GM18858 (cell line): Measurements from ENCODE around the gene OR9Q1.
"Not testable (repeated sequence)": the region's sequence is repeated elsewhere in the genome, so short reads cannot be mapped to it uniquely, and the experiment has no call there.

Source experiments
- ATAC-seq: cut with Tn5 transposase; IDR thresholded peaks from one replicate; pipeline ENCODE4 v1.9.1; 2021; ENCODE audit not compliant: unreplicated experiment

Gene OR9Q1

GRCh38 chr11:58125469-58125868 is 101.8 kb downstream of the OR9Q1 start, which contains the start of gene OR9I1:
OR9I1 (minus strand) TSS chr11:58125530; CDS start chr11:58119444, 6,086 bp downstream.
- ATAC-seq = no peak

- no peak for ATAC-seq
Observed at GRCh38 chr11:58127350-58127749, 103.7 kb downstream of the OR9Q1 start.

- no peak for ATAC-seq
Observed at GRCh38 chr11:58133309-58134076, 109.8 kb downstream of the OR9Q1 start.

DNA sequence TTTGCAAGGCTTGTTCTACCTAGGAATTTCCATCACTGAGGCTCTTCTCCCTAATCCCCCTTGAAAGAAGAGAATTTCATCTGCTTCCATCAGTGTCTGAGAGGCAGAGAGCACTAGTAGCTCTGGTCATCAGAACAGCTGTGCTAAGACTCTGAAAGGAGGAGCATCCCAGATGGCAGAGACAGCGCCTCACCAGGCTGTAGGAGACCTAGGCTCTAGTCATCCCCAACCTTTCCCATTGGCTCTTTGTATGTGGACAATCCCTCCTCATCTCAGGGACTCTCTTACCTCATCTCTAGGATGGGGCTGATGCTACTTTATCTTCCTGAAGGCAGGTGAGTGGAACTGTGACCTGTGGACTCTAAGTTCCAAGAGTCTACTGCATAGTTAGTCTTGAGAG is 110.5 kb downstream of the OR9Q1 start:
- no peak for ATAC-seq

GRCh38 chr11:58135171-58135570 is 111.5 kb downstream of the OR9Q1 start:
- no peak for ATAC-seq

- no peak for ATAC-seq
Observed at GRCh38 chr11:58142761-58143160, 119.1 kb downstream of the OR9Q1 start.

- ATAC-seq = no peak
Observed at GRCh38 chr11:58152781-58153180, 129.1 kb downstream of the OR9Q1 start.

- ATAC-seq = no peak
Observed at GRCh38 chr11:58164389-58164788, 140.7 kb downstream of the OR9Q1 start.

GRCh38 chr11:58164990-58165389 is 141.3 kb downstream of the OR9Q1 start:
- no peak for ATAC-seq

DNA sequence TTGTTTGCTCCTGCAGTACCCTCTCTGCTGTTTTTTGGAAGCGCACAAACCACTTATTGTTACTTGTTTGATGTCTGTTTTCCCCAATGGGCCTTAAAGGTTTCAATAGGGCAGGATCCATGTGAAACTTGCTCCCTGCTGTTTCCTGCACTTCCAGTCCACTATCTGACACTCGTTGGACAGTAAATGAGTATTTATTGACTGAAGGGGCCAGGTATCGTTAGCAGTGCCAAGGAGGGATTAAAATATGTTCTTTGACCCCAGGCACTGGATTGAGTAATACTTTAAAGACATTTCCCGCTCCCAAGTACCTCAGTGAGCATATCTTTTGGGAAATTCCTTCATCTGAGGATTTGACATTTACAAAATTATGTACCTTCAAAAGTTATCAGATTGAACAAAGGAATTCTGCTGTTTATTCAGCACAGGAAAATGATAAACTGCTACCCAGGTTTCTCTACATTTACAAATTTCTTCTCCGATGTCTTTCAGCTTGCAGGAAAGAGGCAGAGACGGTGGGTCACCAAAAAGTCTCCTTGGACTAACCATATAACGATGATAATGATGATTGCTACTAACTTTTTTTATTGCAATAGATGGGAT is 141.9 kb downstream of the OR9Q1 start:
- no peak for ATAC-seq

DNA sequence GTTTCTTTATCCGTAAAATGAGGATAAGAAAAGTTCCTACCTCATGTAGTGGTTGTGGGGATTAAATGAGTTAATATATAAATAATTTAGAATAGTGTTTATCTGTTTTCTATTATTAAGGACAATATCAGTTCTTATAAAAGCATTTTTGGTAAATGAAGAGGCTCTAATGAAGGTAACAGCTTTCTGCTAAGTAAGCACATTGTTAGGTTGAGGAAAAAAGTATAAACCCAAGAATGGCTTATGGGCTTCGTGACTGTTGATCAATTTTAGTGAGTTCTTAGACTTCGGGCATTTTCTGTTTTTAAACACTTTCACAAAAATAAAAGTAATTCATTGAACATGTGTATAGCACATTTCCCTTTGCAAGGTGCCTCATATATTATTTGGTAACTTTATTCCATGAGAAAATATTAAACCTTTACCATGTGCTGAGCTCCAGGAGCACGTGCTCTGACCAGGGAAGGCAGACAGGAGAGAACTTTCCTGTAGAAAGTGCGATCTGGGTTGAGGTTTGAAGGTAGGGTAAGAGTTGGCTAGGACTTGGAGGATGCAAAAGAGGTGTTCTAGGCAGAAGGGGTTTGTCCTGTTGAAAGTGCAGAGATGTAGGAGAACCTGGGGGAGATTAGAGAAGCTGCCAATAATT is 153.9 kb downstream of the OR9Q1 start:
- ATAC-seq = no peak

GRCh38 chr11:58178444-58178843 is 154.8 kb downstream of the OR9Q1 start:
- ATAC-seq = no peak

DNA sequence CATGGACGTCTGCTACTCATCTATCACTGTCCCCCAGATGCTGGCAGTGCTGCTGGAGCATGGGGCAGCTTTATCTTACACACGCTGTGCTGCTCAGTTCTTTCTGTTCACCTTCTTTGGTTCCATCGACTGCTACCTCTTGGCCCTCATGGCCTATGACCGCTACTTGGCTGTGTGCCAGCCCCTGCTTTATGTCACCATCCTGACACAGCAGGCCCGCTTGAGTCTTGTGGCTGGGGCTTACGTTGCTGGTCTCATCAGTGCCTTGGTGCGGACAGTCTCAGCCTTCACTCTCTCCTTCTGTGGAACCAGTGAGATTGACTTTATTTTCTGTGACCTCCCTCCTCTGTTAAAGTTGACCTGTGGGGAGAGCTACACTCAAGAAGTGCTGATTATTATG is 156.0 kb downstream of the OR9Q1 start:
- ATAC-seq = no peak

- no peak for ATAC-seq
Observed at GRCh38 chr11:58186938-58187337, 163.3 kb downstream of the OR9Q1 start.

DNA sequence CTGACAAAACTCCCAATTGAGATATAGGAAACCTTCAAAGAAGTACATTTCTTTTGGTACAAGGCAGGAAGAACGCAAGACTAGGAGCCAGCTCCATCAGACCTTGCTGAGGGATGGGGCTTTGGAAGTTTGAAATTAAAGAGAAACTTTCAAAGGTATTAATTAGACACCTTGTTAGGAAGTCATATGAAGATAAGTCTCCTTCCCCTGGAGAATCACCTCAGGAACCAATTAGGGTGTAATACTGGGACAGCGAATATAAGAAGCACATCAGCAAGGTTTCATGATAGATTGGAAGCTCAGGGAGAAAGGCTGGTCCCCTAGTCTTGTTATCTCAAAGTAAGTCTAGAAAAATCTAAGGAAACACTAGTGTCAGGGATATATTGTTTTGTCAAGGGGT is 165.1 kb downstream of the OR9Q1 start, which contains the start of gene OR9Q2:
TSS of gene OR9Q2 (plus strand) at position 301 of the 400 bp plus-strand sequence. CDS start 1,421 bp downstream, outside the sequence.
- no peak for ATAC-seq

DNA sequence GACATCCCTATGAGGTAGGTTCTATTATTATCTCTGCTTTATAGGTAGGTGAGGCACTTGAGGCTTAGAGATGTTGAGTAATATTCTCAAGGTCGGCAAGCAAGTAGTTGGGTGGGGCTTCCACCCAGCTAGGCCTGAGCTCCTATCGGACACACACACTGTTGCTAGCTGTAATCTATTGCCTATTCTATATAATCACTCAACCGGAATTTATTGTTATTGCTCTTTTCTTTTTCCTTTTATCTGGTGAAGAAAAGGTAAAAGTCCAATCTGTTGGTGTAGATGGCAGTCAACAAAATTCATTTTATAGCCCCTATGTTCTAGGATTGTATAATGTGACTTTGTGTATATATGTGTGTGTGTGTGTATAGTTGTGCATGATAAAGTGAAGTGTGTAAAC is 168.5 kb downstream of the OR9Q1 start:
- no peak for ATAC-seq

- ATAC-seq = no peak
Observed at GRCh38 chr11:58193391-58193790, 169.7 kb downstream of the OR9Q1 start.

DNA sequence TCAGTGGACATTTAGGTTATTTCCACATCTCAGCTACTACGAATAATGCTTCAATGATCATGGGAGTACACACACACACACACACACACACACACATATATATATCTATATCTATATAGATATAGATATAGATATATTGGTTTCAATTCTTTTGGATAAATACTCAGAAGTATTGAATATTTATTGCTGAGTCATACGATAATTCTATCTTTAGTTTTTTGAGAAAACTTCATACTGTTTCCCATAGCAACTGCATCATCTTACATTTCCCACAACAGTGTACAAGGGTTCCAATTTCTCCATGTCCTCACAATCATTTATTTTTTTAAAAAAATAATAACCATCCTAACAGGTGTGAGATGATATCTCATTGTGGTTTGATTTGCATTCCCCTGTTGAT is 172.3 kb downstream of the OR9Q1 start:
- ATAC-seq = no peak

DNA sequence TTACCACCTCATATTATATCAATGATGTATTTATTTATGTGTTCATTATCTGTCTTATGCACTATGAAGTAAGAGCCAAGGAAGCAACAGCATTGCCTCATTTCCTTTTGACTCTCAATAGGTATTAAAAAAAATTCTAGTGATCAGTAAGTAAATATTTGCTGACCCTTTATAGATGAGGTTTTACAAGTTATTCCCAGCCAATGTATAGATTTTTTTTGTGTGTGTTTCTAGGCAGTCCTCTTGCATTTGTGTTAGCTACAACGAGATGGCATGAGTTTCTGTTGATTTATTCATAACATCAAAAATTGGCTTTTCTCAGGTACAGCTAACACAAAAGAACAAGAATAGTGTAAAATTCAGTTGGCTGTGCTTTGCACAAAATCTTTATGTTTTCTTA is 175.6 kb downstream of the OR9Q1 start:
- no peak for ATAC-seq

- ATAC-seq = no peak
Observed at GRCh38 chr11:58204042-58204441, 180.4 kb downstream of the OR9Q1 start, which contains the start of gene OR1S2. OR1S2 (minus strand) TSS chr11:58204142; CDS start chr11:58204142, 0 bp downstream.

GRCh38 chr11:58212420-58212819 is 188.7 kb downstream of the OR9Q1 start, which contains the start of gene OR1S1:
OR1S1 (plus strand) TSS chr11:58212720.
- ATAC-seq = not testable (repeated sequence)

DNA sequence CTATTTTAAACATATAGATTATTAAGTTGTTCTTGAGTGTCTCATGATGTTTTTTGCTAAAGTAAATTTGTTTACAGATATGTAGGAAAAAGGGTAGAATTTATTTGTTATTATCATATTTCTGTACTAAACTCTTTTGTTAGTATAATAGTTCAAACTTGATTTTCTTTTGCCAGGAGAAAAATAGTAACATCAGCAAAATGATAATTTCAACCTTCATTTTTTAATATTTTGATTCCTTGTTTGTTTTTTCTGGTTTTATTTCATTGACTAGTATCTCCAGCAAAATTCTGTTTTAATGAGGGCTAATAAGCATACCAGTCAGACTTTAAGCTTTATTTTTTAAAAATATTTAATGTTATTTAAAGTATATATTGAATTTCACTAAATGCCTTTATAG is 192.8 kb downstream of the OR9Q1 start:
- no peak for ATAC-seq
